ENCODE results near the gene SMARCD3. TPM values are rescaled to one million over a fixed set of nuclear protein-coding genes. Genes with fewer than 3 reads are reported as not detected.

SMARCD3 gene
- total RNA-seq, 1 donor from 2014 or later: 8.1 TPM

- TF ChIP-seq CTCF (conservative IDR thresholded peaks at IDR 0.05; ENCODE audit: low read depth, low read length): no peak
- H3K4me3 ChIP-seq (ENCODE audit: low read depth, low read length): peak overlapping the region; percentile 86
- no peak for DNase-seq (ENCODE audit: low read depth)
Measured at GRCh38 chr7:151228024-151228866, 20.2 kb downstream of the SMARCD3 start.

GRCh38 chr7:151226875-151227782 is 21.4 kb downstream of the SMARCD3 start, which contains the start of gene ABCF2:
Gene ABCF2, minus strand, starts transcription at chr7:151227205. Its CDS starts 747 bp downstream, at chr7:151226458.
- no peak for TF ChIP-seq CTCF (conservative IDR thresholded peaks at IDR 0.05; ENCODE audit: low read depth, low read length)
- peak; percentile 89 for DNase-seq (ENCODE audit: low read depth)

GRCh38 chr7:151226560-151226874 is 22.0 kb downstream of the SMARCD3 start:
- H3K4me3 ChIP-seq (ENCODE audit: low read depth, low read length): peak overlapping the region; percentile 86
- TF ChIP-seq CTCF (conservative IDR thresholded peaks at IDR 0.05; ENCODE audit: low read depth, low read length): no peak
- DNase-seq (ENCODE audit: low read depth): no peak

More at GRCh38 chr7:151226875-151227782, 21.4 kb downstream of the SMARCD3 start, which contains the start of gene ABCF2:
- H3K4me3 ChIP-seq (ENCODE audit: low read depth, low read length): peak within 1 kb of the TSS; percentile 86

- no peak for DNase-seq (ENCODE audit: low read depth)
- no peak for TF ChIP-seq CTCF (conservative IDR thresholded peaks at IDR 0.05; ENCODE audit: low read depth, low read length)
- peak overlapping the region; percentile 86 for H3K4me3 ChIP-seq (ENCODE audit: low read depth, low read length)
Measured at GRCh38 chr7:151225948-151226510, 22.5 kb downstream of the SMARCD3 start.

GRCh38 chr7:151223728-151224127 is 24.8 kb downstream of the SMARCD3 start:
- no peak overlapping the region for H3K4me3 ChIP-seq (ENCODE audit: low read depth, low read length)
- peak; percentile 4 for TF ChIP-seq CTCF (conservative IDR thresholded peaks at IDR 0.05; ENCODE audit: low read depth, low read length)
- DNase-seq (ENCODE audit: low read depth): no peak

GRCh38 chr7:151218170-151218569 is 30.3 kb downstream of the SMARCD3 start:
- no peak for DNase-seq (ENCODE audit: low read depth)
- no peak for TF ChIP-seq CTCF (conservative IDR thresholded peaks at IDR 0.05; ENCODE audit: low read depth, low read length)
- no peak overlapping the region for H3K4me3 ChIP-seq (ENCODE audit: low read depth, low read length)

Measured in epithelial cell of proximal tubule (primary cell).